Uterus (tissue), 2 donors: ENCODE results near the gene TMEM202.

Experiments
- POLR2A ChIP-seq, 2 donors: fragments of 450-650 bp; IDR thresholded peaks; one replicate each; pipeline ENCODE4 v1.6.1; 2016; ENCODE audit warnings: antibody characterized with exemption in 2 of 2, mild to moderate bottlenecking in 1 of 2, moderate library complexity in 1 of 2
- TF ChIP-seq, protein P1 (sequence below), 4 experiments: fragments of 200-600 bp in 2 of 4; fragments of 450-650 bp in 2 of 4; sonication (generic) in 2 of 4; IDR thresholded peaks; one replicate each; pipeline ENCODE4 v1.5.1; 2016 to 2019; ENCODE audit warnings: antibody characterized with exemption in 4 of 4, mild to moderate bottlenecking in 2 of 4, moderate library complexity in 1 of 4

DNA sequence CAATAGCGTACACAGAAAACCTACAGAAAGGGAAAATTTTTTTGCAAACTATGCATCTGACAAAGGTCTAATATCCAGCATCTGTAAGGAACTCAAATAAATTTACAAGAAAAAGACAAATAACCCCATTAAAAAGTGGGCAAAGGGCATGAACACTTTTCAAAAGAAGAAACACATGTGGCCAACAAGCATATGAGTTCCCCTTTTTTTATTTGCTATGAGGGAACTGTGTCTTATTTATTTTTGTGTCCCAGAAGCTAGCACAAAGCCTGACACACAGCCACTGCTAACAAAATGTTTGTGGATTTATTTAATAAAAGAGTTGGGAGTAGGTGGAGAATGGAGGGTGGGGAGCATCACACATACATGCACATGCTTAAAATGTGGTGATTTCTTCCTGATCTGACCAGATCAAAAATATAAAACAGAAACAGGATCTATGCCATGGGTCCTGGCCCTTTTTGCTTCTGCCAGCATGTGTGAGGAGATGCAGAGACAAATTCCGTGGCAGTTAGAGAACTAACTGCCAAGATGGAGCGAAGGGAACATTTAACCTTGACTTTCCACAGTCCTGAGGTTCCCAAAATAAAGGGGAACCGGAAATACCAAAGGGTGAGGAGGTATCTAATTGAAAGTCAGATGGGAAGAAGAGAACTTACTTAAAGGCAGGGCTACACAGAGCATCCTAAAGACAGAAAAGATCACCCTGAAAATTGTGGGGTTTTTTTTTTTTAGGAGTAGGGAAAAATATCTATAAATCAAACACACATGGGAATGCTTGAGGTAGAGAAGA is at the start of gene TMEM202:
- no peak for TF ChIP-seq POLR2A (IDR thresholded peaks at IDR 0.05)
- TF ChIP-seq, protein P1, sequence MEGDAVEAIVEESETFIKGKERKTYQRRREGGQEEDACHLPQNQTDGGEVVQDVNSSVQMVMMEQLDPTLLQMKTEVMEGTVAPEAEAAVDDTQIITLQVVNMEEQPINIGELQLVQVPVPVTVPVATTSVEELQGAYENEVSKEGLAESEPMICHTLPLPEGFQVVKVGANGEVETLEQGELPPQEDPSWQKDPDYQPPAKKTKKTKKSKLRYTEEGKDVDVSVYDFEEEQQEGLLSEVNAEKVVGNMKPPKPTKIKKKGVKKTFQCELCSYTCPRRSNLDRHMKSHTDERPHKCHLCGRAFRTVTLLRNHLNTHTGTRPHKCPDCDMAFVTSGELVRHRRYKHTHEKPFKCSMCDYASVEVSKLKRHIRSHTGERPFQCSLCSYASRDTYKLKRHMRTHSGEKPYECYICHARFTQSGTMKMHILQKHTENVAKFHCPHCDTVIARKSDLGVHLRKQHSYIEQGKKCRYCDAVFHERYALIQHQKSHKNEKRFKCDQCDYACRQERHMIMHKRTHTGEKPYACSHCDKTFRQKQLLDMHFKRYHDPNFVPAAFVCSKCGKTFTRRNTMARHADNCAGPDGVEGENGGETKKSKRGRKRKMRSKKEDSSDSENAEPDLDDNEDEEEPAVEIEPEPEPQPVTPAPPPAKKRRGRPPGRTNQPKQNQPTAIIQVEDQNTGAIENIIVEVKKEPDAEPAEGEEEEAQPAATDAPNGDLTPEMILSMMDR (IDR thresholded peaks at IDR 0.05): no peak
